SK-N-SH treated with all-trans-retinoic acid at 6 μM for 48 hours (cell line): ENCODE results near the gene HMGB4.

Experiments used
- ATAC-seq: fragments of 200-7000 bp; cut with Tn5 transposase; 3 replicates; pipeline ENCODE4 v1.9.1; 2020; ENCODE audit warnings: mild to moderate bottlenecking, moderate library complexity
- ARNTL ChIP-seq: fragments of 450-650 bp; formaldehyde crosslinking; IDR thresholded peaks from 2 replicates; pipeline ENCODE4 v1.5.0; 2020; ENCODE audit warnings: low read depth, mild to moderate bottlenecking, moderate library complexity, borderline replicate concordance
- BACH2 ChIP-seq: fragments of 250-450 bp; sonication (Bioruptor Pico); IDR thresholded peaks from 2 replicates; pipeline ENCODE4 v1.9.0; 2021; ENCODE audit warnings: mild to moderate bottlenecking, borderline replicate concordance
- CSDC2 ChIP-seq: fragments of 250-450 bp; sonication (Bioruptor Pico); IDR thresholded peaks from 2 replicates; pipeline ENCODE4 v1.5.0; 2020; ENCODE audit warnings: mild to moderate bottlenecking, moderate library complexity
- ESRRG ChIP-seq: fragments of 250-450 bp; sonication (Bioruptor Pico); IDR thresholded peaks from 2 replicates; pipeline ENCODE4 v1.6.1; 2021; ENCODE audit warnings: mild to moderate bottlenecking
- ISL1 ChIP-seq: fragments of 250-450 bp; sonication (Bioruptor Pico); IDR thresholded peaks from 2 replicates; pipeline ENCODE4 v2.1.2; 2022; ENCODE audit warnings: mild to moderate bottlenecking, moderate library complexity
- OSR1 ChIP-seq: fragments of 250-450 bp; sonication (Bioruptor Pico); IDR thresholded peaks from 2 replicates; pipeline ENCODE4 v1.8.0; 2022; ENCODE audit warnings: moderate library complexity, mild to moderate bottlenecking, inconsistent platforms
- RARB ChIP-seq: fragments of 250-450 bp; sonication (Bioruptor Pico); IDR thresholded peaks from 2 replicates; pipeline ENCODE4 v1.8.0; 2021; ENCODE audit warnings: mild to moderate bottlenecking, moderate library complexity
- SNAI2 ChIP-seq: fragments of 250-450 bp; sonication (Bioruptor Pico); IDR thresholded peaks from 2 replicates; pipeline ENCODE4 v1.5.0; 2020; ENCODE audit warnings: mild to moderate bottlenecking, moderate library complexity
- TCF4 ChIP-seq: fragments of 250-450 bp; sonication (Bioruptor Pico); IDR thresholded peaks from 2 replicates; pipeline ENCODE4 v1.8.0; 2021; ENCODE audit warnings: mild to moderate bottlenecking, moderate library complexity, borderline replicate concordance
- TOX ChIP-seq: fragments of 250-450 bp; sonication (Bioruptor Pico); IDR thresholded peaks from 2 replicates; pipeline ENCODE4 v1.8.0; 2021; ENCODE audit warnings: mild to moderate bottlenecking, moderate library complexity, borderline replicate concordance
- ZC3H10 ChIP-seq: fragments of 250-450 bp; sonication (Bioruptor Pico); IDR thresholded peaks from 2 replicates; pipeline ENCODE4 v1.5.1; 2021; ENCODE audit warnings: mild to moderate bottlenecking, moderate library complexity
- ZFP3 ChIP-seq: fragments of 250-450 bp; sonication (Bioruptor Pico); IDR thresholded peaks from 2 replicates; pipeline ENCODE4 v1.5.0; 2020; ENCODE audit warnings: mild to moderate bottlenecking, moderate library complexity
- ZNF565 ChIP-seq: fragments of 450-650 bp; formaldehyde crosslinking; conservative IDR thresholded peaks from 2 replicates; pipeline ENCODE4 v1.5.0; 2020; ENCODE audit warnings: low read depth, mild to moderate bottlenecking, moderate library complexity
- ZNF70 ChIP-seq: fragments of 450-650 bp; formaldehyde crosslinking; IDR thresholded peaks from 2 replicates; pipeline ENCODE4 v1.5.0; 2020; ENCODE audit warnings: mild to moderate bottlenecking, moderate library complexity
- ZNF8 ChIP-seq: fragments of 450-650 bp; formaldehyde crosslinking; IDR thresholded peaks from 2 replicates; pipeline ENCODE4 v1.5.0; 2020; ENCODE audit warnings: mild to moderate bottlenecking, moderate library complexity
- TF ChIP-seq, protein P1 (sequence below): fragments of 250-450 bp; sonication (Bioruptor Pico); IDR thresholded peaks from 2 replicates; pipeline ENCODE4 v1.5.0; 2020; ENCODE audit warnings: mild to moderate bottlenecking, moderate library complexity
- TF ChIP-seq, protein P2 (sequence below): fragments of 250-450 bp; sonication (Bioruptor Pico); IDR thresholded peaks from 2 replicates; pipeline ENCODE4 v1.8.0; 2020; ENCODE audit warnings: mild to moderate bottlenecking, moderate library complexity, borderline replicate concordance
- TF ChIP-seq, protein P3 (sequence below): fragments of 250-450 bp; sonication (Bioruptor Pico); IDR thresholded peaks from 2 replicates; pipeline ENCODE4 v1.5.1; 2020; ENCODE audit warnings: low read depth, mild to moderate bottlenecking, moderate library complexity
- TF ChIP-seq, protein P4 (sequence below): fragments of 250-450 bp; sonication (Bioruptor Pico); IDR thresholded peaks from 2 replicates; pipeline ENCODE4 v1.5.1; 2021; ENCODE audit warnings: mild to moderate bottlenecking, moderate library complexity

HMGB4 gene

DNA sequence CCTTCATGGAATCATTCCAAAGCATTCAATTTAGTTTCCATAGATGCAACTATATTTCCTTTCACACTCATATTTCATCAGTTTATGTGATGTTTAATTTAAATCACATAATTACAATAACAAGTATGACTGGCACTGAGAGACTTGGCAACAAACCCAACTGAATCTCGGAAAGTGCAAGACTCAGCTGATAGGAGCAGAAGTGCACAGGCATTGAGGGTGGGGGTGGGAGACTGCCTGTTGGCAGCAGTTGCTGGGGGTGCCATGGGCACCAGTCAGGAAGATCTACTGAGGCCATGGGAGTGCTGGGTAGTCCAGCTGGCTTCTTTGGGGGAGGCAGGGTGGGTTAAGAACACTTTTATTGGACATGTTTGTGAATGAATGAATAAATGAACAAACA is 10.4 kb upstream of the HMGB4 start:
- no peak for TF ChIP-seq ZNF565 (CRISPR knock-in tag)
- TF ChIP-seq OSR1, result no peak
- TF ChIP-seq ZNF8 (CRISPR knock-in tag), result no peak
- TF ChIP-seq, protein P1, sequence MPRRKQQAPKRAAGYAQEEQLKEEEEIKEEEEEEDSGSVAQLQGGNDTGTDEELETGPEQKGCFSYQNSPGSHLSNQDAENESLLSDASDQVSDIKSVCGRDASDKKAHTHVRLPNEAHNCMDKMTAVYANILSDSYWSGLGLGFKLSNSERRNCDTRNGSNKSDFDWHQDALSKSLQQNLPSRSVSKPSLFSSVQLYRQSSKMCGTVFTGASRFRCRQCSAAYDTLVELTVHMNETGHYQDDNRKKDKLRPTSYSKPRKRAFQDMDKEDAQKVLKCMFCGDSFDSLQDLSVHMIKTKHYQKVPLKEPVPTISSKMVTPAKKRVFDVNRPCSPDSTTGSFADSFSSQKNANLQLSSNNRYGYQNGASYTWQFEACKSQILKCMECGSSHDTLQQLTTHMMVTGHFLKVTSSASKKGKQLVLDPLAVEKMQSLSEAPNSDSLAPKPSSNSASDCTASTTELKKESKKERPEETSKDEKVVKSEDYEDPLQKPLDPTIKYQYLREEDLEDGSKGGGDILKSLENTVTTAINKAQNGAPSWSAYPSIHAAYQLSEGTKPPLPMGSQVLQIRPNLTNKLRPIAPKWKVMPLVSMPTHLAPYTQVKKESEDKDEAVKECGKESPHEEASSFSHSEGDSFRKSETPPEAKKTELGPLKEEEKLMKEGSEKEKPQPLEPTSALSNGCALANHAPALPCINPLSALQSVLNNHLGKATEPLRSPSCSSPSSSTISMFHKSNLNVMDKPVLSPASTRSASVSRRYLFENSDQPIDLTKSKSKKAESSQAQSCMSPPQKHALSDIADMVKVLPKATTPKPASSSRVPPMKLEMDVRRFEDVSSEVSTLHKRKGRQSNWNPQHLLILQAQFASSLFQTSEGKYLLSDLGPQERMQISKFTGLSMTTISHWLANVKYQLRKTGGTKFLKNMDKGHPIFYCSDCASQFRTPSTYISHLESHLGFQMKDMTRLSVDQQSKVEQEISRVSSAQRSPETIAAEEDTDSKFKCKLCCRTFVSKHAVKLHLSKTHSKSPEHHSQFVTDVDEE (CRISPR knock-in tag), result no peak
- no peak for TF ChIP-seq ZNF70 (CRISPR knock-in tag)
- TF ChIP-seq, protein P2, sequence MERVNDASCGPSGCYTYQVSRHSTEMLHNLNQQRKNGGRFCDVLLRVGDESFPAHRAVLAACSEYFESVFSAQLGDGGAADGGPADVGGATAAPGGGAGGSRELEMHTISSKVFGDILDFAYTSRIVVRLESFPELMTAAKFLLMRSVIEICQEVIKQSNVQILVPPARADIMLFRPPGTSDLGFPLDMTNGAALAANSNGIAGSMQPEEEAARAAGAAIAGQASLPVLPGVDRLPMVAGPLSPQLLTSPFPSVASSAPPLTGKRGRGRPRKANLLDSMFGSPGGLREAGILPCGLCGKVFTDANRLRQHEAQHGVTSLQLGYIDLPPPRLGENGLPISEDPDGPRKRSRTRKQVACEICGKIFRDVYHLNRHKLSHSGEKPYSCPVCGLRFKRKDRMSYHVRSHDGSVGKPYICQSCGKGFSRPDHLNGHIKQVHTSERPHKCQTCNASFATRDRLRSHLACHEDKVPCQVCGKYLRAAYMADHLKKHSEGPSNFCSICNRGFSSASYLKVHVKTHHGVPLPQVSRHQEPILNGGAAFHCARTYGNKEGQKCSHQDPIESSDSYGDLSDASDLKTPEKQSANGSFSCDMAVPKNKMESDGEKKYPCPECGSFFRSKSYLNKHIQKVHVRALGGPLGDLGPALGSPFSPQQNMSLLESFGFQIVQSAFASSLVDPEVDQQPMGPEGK (CRISPR knock-in tag), result no peak
- TF ChIP-seq TCF4 (CRISPR knock-in tag), result no peak
- TF ChIP-seq BACH2 (CRISPR knock-in tag), result no peak
- no peak for TF ChIP-seq ZFP3 (CRISPR knock-in tag)
- TF ChIP-seq ESRRG (CRISPR knock-in tag), result no peak
- TF ChIP-seq SNAI2 (CRISPR knock-in tag), result no peak
- no peak for TF ChIP-seq TOX (CRISPR knock-in tag)
- no peak for TF ChIP-seq ISL1
- TF ChIP-seq CSDC2 (CRISPR knock-in tag), result no peak
- no peak for TF ChIP-seq ZC3H10 (CRISPR knock-in tag)
- TF ChIP-seq RARB, result no peak
- no peak for TF ChIP-seq ARNTL
- TF ChIP-seq, protein P3, sequence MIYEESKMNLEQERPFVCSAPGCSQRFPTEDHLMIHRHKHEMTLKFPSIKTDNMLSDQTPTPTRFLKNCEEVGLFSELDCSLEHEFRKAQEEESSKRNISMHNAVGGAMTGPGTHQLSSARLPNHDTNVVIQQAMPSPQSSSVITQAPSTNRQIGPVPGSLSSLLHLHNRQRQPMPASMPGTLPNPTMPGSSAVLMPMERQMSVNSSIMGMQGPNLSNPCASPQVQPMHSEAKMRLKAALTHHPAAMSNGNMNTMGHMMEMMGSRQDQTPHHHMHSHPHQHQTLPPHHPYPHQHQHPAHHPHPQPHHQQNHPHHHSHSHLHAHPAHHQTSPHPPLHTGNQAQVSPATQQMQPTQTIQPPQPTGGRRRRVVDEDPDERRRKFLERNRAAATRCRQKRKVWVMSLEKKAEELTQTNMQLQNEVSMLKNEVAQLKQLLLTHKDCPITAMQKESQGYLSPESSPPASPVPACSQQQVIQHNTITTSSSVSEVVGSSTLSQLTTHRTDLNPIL (CRISPR knock-in tag), result no peak
- ATAC-seq, result no peak

DNA sequence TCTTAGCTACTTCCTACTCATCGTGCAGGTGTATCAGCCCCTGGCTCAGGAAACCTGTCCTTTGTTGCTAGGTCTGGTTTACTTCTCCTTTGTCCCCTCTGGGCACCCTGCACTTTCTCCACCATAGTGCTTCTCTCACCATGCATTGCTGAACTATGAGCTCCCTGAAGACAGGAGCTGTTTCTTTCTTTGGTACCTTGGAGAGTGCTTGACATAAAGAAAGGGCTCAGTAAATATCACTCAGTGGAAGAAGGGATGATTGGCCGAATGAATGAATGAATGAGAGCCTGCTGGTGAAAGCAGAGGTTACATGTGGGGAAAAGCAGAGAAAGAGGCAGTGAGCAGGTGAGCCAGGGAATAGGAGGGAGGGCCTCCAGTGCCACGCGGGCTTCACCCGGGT is 9.8 kb upstream of the HMGB4 start:
- TF ChIP-seq TOX (CRISPR knock-in tag), result no peak
- TF ChIP-seq OSR1, result no peak
- TF ChIP-seq, protein P3 (CRISPR knock-in tag), result no peak
- TF ChIP-seq ISL1, result no peak
- no peak for TF ChIP-seq ZNF70 (CRISPR knock-in tag)
- no peak for ATAC-seq

DNA sequence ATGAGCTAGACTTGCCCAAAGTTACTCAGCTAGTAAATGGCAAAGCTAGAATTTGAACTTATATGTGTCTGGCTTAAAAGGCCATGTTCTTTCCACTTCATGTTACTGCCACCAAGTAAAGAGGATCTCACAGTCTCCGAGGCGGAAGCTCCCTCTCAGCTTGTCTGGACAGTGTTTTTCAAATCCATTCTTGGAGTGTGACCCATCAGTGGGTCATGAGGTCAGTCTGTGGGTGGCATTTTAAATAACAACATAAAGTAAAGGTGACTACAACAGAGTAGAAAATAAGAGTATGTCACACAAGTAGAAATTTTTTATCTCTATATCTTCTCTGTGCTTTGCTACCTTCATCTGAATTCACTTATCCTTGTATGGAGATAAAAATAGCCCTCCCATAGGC is 3.2 kb upstream of the HMGB4 start:
- TF ChIP-seq TOX (CRISPR knock-in tag) (no peak), ZNF565 (CRISPR knock-in tag) (no peak), RARB (no peak), ESRRG (CRISPR knock-in tag) (no peak), ISL1 (no peak)
- TF ChIP-seq, protein P4, sequence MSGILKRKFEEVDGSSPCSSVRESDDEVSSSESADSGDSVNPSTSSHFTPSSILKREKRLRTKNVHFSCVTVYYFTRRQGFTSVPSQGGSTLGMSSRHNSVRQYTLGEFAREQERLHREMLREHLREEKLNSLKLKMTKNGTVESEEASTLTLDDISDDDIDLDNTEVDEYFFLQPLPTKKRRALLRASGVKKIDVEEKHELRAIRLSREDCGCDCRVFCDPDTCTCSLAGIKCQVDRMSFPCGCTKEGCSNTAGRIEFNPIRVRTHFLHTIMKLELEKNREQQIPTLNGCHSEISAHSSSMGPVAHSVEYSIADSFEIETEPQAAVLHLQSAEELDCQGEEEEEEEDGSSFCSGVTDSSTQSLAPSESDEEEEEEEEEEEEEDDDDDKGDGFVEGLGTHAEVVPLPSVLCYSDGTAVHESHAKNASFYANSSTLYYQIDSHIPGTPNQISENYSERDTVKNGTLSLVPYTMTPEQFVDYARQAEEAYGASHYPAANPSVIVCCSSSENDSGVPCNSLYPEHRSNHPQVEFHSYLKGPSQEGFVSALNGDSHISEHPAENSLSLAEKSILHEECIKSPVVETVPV, result no peak
- TF ChIP-seq, all 23 proteins: peak for 0

More for the DNA sequence above, 3.2 kb upstream of the HMGB4 start:
- ATAC-seq, result no peak
